CD4-positive, alpha-beta T cell treated with Interferon gamma for 1 hour (primary cell): ENCODE results near the gene NUP210.

Experiments
- DNase-seq: peaks from one replicate; pipeline ENCODE4 v3.0.0-alpha.2; 2020

NUP210 gene

DNA sequence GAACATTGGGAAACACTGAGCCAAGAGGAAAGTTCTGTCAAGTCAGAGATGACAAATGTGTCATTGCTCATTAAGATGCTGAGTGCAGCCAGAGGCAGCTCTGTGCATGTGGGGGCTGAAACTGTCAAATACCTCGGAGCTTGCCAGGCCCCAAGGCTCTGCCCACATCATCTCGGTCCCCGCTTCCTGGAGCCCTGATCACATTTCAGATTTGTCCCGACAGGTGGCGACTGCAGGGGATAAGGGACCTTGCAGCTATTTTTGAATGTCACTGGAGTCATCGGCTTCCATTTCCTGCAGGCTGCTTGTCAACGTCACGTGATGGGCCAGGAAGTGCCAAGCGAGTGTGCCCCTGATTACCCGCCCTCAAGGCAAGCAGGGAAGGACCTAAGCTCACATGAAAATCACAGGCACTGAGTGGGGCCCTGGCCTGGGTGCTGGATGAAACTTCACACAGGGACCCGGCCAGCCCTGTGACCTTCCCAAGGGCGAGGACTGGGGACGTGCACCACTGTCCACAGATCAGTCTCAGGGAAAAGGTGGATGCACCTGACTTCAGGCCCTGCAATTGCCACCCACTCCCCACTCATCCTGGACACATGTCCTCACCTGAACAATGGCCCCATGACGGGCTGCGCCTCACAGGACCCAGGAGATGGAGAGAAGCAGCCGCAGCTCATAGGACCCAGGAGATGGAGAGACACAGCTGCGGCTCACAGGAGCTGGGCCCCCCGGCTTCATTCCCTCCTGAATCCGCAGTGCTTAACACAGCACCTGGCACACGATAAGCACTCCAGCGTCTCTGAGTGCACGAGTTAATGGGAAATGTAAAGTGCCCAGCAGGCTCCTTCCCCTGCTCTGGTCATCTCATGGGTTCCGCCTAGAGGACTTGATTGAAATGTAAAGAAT lies 73.4 kb downstream of the NUP210 start:
- peak; percentile 77 for DNase-seq

DNA sequence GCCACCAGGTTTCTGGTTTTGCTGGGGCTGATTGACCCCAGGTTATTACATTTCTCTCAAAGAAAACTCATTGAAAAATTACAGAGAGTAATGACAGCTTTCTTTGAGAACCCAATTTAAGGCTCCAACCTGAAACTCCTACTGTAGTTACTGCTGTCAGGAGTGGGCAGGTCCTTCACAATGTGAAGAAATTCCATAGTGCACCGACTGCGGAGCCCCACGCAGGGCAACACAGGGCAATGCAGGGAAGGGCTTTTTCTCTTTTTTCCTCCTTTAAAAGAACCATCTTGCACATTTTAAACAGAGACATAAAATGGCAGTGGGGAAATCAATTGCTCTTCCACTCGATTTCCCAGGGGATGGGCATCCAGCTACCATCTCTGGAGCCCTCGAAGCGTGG lies 74.3 kb downstream of the NUP210 start:
- DNase-seq = no peak

DNA sequence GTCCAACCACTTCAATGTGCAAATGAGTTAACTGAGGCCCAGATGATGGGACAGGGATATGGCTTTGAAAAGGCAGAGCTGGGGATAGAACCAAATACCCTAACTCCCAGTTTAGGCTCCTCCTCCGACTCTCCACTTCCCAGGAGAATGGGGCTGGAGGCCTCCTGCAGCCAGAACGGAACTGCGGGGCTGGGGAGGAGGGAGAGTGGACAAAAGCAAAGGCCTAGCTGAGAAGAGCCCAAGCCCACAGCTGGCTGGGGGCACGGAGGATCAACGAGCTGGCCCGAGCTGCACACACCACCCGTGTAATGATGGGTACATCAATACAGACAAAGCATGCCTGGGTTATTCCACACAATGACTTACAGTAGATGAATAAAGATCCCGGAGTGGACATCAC lies 74.8 kb downstream of the NUP210 start:
- no peak for DNase-seq

DNA sequence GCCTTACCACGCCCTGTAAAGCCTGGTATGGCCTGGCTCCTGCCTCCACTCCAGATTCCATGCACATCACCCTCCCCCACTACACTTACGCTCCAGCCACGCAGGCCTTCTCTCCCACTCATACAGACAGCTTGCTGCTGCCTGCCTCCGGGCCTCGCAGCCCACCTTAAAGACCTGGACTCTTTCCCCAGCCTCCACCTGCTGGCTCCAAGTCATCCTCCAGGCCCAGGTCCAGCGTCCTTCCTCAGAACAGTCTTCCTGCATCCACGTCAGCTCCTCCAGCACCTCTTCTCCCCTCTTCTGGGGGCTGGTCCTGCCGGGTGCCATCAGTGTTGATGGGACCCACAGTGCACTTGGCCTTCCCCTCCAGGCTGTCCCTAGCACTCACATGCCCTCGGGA lies 75.5 kb downstream of the NUP210 start:
- no peak for DNase-seq

DNA sequence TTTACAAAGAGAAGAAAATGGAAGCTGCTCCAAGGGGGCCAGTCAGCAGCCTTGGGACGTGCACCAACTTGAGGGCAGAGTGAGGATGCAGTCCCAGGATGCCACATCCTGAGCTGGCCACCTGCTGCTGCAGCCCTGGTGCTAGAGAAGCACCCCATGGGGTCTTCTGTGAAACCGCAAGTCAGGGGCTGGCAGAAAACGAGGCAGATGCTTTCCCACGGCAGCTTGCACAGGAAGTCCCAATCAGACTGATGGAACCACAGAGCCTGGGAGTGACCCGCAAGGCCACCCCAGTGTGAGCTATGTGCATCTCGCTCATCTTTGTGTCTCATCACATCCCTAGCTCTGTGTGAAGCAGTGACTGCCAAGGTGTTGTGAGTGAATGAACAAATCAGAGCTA lies 76.5 kb downstream of the NUP210 start:
- DNase-seq = no peak

DNA sequence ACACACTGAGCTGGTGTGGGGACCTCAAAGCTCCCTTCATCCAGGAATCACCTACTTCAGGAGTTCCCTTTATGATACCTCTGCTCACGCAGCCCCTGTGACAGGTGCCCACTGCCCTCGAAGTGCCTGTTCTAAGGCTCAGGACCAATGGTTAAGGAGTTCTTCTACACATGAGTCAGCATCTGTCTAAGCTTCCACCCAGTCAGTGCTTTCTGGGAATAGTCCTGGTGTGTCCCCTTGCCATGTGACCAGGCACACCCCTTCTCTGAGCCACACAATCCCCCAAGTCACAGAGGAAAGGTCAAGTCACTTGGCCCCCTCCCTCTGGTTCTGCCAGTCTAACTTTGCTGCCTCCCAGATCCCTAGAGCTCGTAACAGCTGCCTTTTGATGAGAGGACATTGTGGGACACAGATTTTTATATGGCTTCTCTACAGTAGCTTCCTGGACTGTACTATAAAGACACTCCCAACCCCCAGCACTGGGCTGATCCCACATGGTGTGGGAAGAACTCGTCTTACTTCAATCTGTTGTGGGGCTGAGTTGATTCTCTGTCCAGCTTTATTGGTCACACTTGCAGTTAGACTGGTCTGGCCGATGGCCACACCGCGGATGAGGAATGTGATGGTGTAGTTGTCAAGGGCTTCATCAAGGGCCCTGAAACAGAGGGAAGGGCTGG lies 78.8 kb downstream of the NUP210 start:
- no peak for DNase-seq

DNA sequence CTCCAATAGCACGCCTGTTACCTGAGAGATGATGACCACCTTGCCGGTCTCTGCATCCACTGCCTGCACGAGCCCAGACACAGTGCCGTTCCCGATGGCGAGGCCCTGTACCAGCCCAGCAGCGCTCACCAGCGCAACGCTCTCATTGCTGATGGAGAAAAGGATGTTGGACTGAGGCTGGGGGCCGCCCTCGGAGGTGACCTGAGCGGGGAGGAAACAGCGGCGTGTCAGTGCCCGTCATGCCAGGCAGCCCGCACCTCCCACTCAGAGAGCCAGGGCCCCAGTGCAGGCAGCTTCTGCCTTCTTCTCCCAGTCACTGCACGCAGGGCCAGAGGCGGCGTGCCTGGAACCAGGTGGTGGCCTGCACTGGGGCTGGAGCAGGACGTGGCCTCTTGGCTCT lies 80.3 kb downstream of the NUP210 start:
- no peak for DNase-seq

DNA sequence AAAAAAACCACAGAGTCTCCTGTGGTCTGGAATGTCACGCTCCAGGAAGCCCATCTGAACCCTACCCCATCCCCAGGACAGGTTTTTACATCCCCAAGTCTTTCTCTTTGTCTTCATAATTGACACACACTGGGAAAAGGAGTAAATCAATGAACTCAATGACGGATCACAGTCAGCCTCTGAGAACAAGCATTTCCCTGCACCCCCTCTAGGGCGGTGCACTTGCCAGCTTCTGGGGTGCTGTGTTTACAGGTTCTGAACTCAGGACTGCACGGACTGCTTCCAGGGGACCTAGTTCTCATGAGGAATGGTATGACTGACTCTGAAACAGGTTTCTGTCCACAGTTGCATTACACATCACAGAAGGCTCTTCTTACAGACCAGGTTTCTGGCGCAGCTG lies 81.1 kb downstream of the NUP210 start:
- DNase-seq = no peak

DNA sequence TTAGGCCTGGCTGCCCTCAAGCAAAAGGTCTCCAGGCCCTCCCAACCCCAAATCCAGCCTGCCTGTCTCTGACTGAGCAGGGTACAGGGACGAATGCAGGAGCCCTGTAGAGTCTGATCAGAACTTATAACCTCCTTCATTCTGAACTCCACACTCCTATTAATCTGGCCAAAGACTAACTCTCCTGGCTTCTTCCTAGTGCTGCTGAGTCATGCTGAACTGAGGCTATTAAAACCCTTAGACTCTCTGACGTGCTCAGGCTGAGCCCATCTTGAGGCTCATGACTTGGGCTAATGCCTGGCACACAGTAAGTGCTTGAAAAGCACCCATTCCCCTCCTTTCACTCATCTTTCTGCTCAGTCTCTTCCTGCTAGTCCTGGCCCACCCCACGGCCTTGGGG lies 81.9 kb downstream of the NUP210 start:
- DNase-seq = no peak

DNA sequence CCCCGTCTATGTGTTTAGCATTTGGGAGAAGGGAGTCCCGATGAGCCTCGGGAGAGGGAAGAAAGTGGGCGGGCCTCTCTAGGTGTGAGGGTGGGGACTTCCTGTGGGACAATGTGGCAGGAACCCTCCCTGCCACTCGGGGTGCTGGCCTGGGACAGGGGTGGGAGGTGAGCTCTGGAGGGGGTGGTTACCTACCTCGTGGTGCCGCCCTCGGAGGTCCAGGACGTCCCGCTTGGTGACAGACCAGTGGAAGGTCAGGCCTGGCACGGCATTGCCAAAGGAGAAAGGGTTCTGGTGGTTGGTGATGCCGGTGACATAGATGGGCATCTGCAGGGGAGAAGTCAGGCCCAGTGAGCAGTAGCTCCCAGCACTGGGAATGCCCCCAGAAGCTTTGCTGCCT lies 83.5 kb downstream of the NUP210 start:
- DNase-seq = no peak

DNA sequence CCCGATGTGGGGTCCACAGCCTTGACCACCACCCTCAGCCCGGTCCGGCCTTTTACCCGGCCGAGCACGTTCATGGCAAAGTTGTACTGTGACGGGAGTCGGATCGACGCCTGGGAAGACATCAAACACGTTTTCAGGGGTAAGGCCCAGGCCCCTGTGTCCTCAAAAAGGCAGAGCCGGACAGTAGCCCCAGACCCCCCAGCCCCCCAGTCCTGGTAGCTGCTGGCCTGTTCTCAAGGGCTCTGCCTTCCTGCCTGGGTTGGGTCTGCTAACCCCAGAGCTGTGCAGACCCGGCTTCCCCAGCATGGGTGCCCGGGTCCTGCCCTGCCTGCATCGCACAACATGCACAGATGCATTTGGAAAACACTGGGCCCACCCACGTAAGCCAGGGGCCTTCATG lies 84.6 kb downstream of the NUP210 start:
- no peak for DNase-seq

DNA sequence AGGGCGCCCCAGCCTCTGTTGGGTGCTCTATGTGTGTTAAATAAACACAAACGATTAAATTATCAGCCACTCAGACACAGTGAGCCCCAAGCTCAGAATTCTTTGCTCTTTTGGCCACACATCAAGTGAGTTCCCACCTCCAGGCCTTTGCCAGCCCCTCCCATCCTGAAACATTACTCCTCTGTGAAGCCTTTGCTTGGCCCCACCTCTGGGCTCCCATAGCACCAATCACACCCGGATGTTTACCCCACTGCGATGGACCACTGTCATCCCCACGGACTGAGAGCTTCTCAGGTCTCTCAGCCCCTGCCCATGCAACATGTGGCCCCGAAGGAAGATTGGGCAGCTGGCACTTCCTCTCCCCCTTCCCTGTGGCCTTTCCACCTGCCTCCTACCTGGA lies 85.1 kb downstream of the NUP210 start:
- DNase-seq = no peak

DNA sequence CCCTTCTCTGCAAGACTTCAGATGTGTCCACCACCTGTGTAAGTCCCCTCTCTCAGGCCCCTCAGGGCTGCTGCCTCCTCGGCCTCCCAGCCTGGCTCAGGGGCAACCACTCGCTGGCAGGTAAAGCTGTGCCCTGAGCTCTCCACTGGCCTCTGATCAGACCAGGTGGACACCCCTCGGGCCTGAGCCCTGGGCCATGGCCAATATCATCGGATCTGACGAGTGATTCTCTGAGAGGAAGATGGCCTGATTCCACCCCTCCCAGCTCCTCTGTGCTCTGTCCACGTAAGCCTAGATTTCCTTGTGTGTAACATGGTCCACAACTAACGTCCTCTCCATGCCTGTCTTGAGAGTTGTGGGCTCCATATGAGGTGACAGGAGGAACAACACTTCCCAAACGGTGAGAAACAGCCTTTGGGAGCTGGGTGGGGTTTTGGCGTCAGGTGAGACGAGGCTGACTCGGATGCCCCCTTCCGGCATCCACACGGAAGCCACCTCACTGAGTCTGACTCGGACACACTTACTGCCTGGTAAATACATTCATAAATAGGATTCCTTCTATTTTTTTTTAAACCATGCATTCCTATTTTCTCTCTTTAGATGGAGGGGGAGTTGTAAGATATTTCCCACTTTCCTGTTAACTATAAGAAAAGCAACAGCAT lies 86.8 kb downstream of the NUP210 start:
- DNase-seq = no peak

DNA sequence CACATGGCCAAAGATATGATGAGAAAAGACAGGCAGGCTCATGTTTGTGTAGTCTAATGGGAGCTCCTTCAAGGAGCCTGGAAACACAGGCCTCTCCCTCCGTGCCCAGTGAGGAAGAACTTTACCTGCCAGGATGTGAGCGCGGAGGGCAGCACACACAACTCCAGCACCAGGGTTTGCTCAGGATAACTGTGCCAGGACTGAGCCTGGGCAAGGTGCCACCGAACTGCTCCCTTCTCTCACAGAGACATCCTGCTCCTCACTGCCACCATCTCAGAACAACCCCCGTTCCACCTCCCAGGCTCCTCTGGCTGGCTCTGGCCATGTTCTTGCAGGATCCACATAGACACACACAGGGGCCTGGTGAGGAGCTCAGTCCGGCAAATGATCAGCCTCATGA lies 87.4 kb downstream of the NUP210 start:
- no peak for DNase-seq

DNA sequence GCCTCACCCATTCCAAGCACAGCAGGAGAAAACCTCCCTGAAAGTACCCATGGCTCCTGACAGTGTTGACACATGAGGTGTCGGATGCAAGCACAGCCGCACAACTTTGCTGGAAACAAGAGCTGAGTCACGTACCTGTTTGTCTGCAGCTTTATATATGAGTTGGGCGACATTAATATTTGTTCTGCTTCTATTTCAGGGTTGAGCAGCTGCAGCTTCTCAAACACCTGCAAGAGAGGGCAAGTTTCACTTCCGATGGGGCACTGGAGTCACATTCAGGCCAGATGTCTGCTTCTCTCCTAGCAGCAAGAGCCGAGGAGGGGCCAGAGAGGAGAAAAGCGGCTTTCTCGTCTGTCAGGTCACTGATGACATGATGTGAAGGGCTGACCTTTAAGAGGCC lies 88.0 kb downstream of the NUP210 start:
- DNase-seq = peak; percentile 50

DNA sequence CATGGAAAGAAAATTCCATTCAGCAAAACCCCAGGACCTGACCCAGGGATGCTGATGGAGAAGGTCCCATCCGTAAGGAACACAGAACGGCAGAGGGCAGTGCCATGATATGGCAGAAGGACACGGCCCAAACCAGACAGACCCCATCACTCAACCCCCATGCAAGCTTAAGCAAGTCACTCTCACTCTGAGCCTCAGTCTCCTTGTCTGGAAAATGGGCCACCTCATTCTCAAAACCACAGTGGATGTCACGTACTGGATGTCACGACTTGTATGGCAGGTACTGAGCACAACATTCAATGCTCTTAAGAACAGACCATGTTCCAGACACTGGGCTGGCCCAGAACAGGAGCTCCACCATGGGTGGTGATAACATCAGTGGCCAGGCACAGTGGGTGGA lies 90.4 kb downstream of the NUP210 start:
- no peak for DNase-seq

DNA sequence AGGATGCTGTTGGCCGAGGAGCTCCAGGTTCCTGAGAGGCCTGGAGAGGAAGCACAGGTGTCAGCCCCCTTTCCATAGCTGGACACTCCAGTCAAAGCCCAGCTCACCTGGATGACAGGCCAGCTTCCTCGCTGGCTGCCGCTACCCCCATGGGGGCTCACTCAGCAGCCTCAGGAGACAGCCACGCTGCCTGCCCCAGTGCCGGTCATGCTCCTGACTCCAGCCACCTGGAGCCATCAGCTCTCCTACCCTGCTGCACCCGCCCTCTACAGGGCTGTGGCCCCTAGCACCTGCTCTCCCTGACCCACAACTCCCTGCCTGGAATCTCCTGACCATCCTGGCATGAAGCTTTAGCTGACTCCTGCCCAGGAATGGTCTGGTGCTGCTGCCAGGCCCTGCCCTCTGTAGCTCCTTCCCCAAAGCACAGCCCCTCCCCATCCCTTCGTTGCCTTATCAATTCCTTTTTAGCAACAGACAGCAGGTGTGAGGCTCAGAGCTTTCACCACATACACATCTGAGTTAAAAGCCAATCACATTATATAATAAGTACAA lies 94.2 kb downstream of the NUP210 start:
- DNase-seq = no peak

DNA sequence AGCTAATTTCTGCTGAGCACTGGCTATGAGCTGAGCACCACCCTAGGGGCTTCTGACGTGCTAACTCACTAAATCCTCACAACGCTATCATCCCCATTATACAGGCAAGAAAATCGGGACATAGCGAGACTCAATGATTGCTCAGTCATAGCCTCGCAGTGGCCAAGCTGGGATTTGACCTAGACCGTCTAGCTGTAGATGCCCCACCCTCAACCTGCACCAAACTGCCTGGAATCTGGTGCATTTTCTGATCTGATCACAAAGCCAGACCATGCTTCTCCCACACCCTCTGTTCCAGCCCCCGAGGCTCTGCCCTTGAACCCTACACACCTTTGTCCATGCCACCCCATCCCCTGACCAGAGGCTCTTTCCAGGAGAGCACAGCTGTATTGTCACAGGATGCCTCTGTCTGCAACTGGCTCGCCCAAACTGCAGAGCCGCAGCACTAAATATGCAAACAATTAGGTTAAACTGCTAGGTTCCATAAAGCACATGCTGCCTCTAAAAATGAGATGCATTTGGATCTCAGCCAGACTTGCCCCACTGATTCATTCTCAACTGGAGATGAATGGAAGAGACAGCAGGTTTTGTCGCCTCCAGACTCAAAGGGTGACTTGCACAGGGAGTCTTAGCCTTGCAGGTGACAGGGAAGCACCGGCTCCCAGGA lies 95.2 kb downstream of the NUP210 start:
- no peak for DNase-seq

DNA sequence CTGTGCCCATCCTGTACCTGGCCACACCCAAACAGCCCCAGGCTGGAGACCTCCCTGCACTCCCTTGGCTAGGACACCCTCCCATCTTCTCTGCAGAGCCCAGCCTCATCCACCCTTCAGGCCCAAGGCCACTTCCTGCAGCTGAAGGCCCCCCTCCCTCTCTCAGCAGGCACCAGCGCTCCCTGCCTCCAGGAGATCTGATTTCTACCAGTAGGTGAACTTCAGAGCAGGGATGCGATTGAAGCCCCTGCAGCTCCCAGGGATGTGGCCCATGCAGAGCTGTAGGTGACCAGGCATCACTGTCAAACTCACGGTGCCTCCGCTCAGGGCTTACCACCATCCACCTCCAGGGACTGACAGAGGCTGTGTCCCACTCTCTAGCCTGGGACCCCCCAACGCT lies 96.3 kb downstream of the NUP210 start:
- no peak for DNase-seq

DNA sequence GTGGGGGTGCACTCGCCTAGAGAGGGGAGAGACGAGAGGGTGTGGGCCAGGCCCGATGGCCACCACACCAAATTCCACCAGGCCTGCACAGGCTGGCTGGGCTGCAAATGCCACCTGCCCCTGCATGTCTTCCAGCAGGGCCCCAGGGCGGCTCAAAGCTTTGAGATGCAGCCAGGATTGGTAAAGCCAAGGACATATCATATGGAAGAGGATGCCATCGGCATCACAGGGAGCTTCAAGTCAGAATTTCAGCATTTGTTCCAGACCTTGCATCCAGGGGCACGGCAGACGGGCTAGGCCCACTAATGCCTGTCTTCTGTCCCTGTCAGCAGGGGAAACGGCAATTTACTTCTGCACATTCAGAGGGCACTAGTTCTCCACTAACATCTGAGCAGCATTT lies 97.8 kb downstream of the NUP210 start:
- DNase-seq = no peak

DNA sequence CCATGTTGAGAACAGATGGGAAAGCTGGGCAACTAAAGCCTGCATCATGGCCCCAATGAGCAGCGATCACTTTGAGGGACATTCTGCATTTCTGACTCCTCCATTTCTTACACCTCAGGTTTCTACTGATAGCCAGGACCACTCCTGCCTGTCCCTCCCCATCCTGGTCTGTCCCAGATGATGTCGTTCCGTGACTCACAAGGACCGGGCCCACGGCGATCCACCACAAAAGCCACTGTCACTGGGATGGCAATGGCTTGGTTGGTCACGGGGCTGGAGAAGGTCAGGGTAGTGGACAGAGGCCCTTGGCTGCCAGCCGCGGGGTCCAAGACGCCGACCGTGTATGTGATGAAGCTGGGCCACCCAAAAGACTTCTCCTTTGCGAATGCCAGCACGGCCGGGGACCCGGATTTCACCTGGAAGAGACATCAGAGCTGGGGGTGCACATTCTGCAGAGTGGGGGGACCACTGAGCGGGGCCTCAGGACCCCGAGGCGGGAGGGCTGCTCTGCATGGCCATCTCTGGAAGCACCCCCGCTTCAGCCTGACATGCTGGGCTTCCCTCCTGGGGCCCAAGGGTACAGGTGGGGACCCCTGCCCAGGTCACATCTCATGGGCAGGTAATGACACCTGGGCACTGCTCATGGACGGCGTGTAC lies 100.4 kb downstream of the NUP210 start:
- no peak for DNase-seq

DNA sequence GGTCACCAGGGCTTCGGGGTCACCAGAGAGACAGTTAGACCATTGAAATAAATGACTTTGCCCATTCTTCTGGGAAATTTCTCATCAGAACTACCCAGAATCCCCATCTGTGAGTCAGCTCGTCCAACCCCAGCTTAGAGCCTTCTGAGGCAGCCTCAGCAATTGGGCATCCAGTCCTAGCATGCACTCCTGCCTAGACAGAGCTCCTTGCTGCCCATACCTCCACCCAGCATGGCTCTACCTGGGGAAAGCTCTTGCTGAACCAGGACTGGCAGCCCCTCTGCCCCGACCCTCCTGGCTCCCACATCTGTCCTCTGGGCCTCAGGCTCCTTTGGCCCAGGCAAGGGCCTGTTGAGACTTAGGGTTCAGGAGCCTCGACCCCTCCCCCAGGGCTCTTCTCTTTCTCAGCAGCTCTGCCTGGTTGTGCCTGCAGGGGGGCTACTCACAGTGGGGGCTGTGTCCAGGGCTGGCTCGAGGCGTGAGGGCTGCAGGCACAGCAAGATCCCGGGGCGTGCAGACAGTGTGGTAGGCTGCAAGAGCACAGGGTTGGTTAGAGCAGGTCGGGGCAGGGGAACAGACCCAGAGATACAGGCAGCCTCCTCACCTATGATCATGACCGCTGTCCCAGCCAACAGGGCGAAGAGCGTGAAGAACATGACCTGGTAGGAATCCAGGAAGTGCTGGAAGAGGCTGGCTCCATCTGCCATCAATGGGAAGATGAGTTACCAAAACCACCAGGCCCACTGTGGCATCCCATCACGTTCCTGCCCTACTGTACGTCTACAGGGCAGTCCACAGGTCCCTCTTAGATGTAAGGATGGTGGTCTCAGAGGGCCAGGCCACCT lies 101.3 kb downstream of the NUP210 start:
- DNase-seq = no peak
